Measurements from ENCODE around the gene ADPRH.

ADPRH gene

DNA sequence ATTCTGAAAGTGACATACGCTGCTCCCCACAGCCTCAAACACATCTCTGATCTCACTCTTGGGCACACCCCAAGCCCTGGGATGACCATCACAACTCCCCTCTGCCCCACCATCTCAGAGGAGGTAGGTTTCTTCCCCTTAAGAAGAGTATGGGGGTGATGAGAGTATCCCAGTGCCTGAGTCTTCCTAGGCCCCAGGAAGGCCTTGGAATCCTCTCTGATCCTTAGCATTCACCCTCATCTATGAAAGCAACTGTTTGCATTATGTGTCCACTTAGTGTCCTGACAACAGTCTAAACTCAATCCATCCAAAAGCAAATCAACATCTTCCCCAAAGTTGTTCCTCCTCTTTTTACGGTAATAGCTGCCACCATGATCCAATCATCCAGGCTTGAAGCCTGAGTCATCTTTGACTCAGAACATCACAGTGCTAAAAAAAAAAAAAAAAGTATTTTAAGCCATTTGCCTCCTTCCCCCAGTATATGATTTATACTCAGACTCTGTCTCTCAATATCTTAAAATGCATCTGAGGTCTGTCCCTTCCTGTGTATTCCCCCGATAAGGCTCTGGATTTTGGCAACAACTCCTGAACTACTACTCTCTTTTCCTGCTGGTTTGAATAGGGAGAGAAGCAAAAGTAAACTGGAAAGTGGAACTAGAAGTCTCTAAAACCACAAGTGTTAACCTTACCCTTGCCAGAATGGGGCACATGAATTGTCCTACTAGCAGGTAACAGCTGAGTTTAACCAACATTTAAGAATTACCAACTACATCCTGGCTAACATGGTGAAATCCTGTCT is 58.6 kb downstream of the ADPRH start:
- Histone ChIP-seq H3K79me2 (ENCODE audit: control insufficient read depth, insufficient read depth, low read length, poor library complexity) (no peaks in the 10 kb centered on the region), H3K79me1 (ENCODE audit: low read length) (peaks cover 4% of the 10 kb centered on the region), H4K91ac (ENCODE audit: low read depth, low read length) (peak overlapping the region; percentile 82), H3K4ac (ENCODE audit: low read depth, low read length) (no peak overlapping the region), H3K18ac (ENCODE audit: low read length) (no peak overlapping the region), H4K12ac (ENCODE audit: low read depth, low read length) (no peak overlapping the region), H3K23ac (ENCODE audit: low read length) (no peak overlapping the region), H4K8ac (ENCODE audit: low read depth, low read length) (no peak overlapping the region), H3K4me3 (ENCODE audit: low read depth, low read length) (no peak overlapping the region), H2AK5ac (ENCODE audit: low read length) (no peak overlapping the region), H2BK12ac (ENCODE audit: low read length) (no peak overlapping the region), H3K4me1 (ENCODE audit: control insufficient read depth in 1 of 2, insufficient read depth in 2 of 2, low read length in 2 of 2) (peaks cover 4 to 13% of the 10 kb centered on the region in 2 experiments), H3K27me3 (ENCODE audit: insufficient read depth, low read length) (no peaks in the 10 kb centered on the region), H3K36me3 (ENCODE audit: control insufficient read depth in 1 of 2, insufficient read depth in 2 of 2, low read length in 2 of 2) (peaks cover 12 to 21% of the 10 kb centered on the region in 2 experiments), H3K14ac (ENCODE audit: low read length) (no peak overlapping the region), H3K9ac (ENCODE audit: low read length) (no peak overlapping the region), H3K9me3 (ENCODE audit: insufficient read depth, low read depth, low read length) (peaks cover 2% of the 10 kb centered on the region), H2BK120ac (ENCODE audit: insufficient read depth, low read length, poor library complexity) (no peak overlapping the region), H2AFZ (ENCODE audit: insufficient read depth, low read length, poor library complexity) (no peak overlapping the region), H3K27ac (ENCODE audit: low read depth, low read length) (peak overlapping the region; percentile 22), H2BK5ac (ENCODE audit: low read depth, low read length, poor library complexity) (no peak overlapping the region), H3K4me2 (ENCODE audit: low read length) (peak overlapping the region; percentile 22)
- DNase-seq = peak; percentile 27 to 74
- no CpG with 5 or more reads among the region's 3 CpGs for WGBS (ENCODE audit: extremely low coverage, insufficient coverage, insufficient read length)
